ENCODE data around the gene PLCG2. TPM values are rescaled to one million over a fixed set of nuclear protein-coding genes. Genes with fewer than 3 reads are reported as not detected.

The PLCG2 gene
- total and polyA plus RNA-seq, 2 of the 8 experiments (the other 6 are each of a cell fraction or from before 2014, with no cell fraction given): 6.1 to 6.9 TPM

DNA sequence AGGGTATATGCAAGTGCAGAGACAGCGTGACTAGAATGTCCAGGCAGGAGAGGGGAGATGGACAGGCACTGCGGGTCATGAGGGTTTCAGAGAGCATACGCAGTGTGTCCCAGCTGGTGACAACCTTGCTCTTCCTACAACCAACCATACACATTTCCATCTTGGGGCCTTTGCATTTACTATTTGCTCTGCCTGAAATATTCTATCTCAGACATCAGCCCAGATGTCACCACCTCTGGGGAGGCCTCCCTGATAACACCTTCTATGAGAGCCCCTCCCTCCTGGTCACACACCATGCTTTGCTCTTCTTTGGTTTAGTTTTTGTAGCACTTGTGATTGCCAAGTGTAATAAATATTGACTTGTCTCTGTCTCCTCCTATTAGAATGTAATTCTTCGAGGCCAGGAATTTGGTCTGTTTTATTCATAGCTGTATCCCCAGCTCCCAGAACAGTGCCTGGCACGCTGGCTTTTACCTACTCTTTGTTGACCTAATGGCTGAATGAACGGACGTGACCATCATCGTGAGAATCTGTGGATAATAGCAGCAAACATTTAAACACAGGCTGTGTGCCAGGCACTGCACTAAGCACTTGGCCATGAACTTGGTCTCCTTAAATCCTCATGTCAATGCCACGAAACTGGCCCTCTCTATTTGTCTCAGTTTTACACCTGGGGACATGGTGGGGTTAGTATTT, 51.9 kb downstream of the PLCG2 start (continued):
- TF ChIP-seq, protein P1, sequence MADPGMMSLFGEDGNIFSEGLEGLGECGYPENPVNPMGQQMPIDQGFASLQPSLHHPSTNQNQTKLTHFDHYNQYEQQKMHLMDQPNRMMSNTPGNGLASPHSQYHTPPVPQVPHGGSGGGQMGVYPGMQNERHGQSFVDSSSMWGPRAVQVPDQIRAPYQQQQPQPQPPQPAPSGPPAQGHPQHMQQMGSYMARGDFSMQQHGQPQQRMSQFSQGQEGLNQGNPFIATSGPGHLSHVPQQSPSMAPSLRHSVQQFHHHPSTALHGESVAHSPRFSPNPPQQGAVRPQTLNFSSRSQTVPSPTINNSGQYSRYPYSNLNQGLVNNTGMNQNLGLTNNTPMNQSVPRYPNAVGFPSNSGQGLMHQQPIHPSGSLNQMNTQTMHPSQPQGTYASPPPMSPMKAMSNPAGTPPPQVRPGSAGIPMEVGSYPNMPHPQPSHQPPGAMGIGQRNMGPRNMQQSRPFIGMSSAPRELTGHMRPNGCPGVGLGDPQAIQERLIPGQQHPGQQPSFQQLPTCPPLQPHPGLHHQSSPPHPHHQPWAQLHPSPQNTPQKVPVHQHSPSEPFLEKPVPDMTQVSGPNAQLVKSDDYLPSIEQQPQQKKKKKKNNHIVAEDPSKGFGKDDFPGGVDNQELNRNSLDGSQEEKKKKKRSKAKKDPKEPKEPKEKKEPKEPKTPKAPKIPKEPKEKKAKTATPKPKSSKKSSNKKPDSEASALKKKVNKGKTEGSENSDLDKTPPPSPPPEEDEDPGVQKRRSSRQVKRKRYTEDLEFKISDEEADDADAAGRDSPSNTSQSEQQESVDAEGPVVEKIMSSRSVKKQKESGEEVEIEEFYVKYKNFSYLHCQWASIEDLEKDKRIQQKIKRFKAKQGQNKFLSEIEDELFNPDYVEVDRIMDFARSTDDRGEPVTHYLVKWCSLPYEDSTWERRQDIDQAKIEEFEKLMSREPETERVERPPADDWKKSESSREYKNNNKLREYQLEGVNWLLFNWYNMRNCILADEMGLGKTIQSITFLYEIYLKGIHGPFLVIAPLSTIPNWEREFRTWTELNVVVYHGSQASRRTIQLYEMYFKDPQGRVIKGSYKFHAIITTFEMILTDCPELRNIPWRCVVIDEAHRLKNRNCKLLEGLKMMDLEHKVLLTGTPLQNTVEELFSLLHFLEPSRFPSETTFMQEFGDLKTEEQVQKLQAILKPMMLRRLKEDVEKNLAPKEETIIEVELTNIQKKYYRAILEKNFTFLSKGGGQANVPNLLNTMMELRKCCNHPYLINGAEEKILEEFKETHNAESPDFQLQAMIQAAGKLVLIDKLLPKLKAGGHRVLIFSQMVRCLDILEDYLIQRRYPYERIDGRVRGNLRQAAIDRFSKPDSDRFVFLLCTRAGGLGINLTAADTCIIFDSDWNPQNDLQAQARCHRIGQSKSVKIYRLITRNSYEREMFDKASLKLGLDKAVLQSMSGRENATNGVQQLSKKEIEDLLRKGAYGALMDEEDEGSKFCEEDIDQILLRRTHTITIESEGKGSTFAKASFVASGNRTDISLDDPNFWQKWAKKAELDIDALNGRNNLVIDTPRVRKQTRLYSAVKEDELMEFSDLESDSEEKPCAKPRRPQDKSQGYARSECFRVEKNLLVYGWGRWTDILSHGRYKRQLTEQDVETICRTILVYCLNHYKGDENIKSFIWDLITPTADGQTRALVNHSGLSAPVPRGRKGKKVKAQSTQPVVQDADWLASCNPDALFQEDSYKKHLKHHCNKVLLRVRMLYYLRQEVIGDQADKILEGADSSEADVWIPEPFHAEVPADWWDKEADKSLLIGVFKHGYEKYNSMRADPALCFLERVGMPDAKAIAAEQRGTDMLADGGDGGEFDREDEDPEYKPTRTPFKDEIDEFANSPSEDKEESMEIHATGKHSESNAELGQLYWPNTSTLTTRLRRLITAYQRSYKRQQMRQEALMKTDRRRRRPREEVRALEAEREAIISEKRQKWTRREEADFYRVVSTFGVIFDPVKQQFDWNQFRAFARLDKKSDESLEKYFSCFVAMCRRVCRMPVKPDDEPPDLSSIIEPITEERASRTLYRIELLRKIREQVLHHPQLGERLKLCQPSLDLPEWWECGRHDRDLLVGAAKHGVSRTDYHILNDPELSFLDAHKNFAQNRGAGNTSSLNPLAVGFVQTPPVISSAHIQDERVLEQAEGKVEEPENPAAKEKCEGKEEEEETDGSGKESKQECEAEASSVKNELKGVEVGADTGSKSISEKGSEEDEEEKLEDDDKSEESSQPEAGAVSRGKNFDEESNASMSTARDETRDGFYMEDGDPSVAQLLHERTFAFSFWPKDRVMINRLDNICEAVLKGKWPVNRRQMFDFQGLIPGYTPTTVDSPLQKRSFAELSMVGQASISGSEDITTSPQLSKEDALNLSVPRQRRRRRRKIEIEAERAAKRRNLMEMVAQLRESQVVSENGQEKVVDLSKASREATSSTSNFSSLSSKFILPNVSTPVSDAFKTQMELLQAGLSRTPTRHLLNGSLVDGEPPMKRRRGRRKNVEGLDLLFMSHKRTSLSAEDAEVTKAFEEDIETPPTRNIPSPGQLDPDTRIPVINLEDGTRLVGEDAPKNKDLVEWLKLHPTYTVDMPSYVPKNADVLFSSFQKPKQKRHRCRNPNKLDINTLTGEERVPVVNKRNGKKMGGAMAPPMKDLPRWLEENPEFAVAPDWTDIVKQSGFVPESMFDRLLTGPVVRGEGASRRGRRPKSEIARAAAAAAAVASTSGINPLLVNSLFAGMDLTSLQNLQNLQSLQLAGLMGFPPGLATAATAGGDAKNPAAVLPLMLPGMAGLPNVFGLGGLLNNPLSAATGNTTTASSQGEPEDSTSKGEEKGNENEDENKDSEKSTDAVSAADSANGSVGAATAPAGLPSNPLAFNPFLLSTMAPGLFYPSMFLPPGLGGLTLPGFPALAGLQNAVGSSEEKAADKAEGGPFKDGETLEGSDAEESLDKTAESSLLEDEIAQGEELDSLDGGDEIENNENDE (IDR thresholded peaks at IDR 0.05; ENCODE audit: insufficient replicate concordance, low read length): no peak
- TF ChIP-seq CTBP2 (IDR thresholded peaks at IDR 0.05; ENCODE audit: borderline replicate concordance, insufficient read depth, insufficient read length, low read length) (no peak), SUZ12 (IDR thresholded peaks at IDR 0.05; ENCODE audit: low read length) (no peak), POLR2AphosphoS5 (IDR thresholded peaks at IDR 0.05; ENCODE audit: low read depth, low read length) (no peak), CHD2 (IDR thresholded peaks at IDR 0.05; ENCODE audit: low read length) (no peak), TAF1 (IDR thresholded peaks at IDR 0.05; ENCODE audit: low read depth, low read length) (no peak), MAFK (IDR thresholded peaks at IDR 0.05; ENCODE audit: low read depth, low read length) (no peak)
